ENCODE data around the gene SAMMSON. TPM values are rescaled to one million over a fixed set of nuclear protein-coding genes. Genes with fewer than 3 reads are reported as not detected.

SAMMSON gene
- total and polyA plus RNA-seq, 2 of the 4 experiments (the other 2 are of a cell fraction): not detected

DNA sequence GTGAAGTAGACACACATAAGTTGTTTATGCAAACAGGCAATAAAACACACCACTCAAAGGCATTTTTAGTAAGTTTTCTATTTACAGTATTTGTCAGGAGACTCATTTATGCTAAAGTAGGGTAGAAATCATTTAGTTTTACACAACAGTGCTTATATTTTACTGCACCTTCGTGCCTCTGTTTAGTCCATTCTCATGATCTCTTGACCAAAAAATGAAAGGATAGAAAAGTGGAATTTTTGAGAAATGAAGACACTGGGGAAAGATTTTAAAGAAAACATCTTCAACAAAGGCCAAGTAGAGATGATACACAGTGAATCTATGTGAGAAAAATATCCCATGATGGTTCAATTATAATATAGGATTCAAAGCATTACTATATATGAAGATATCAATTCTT, 114.9 kb downstream of the SAMMSON start:
- Histone ChIP-seq H3K4me1 (ENCODE audit: control insufficient read depth, insufficient read depth, low read length) (no peaks in the 10 kb centered on the region), H2AK5ac (ENCODE audit: low read depth, low read length) (no peak overlapping the region), H3K36me3 (ENCODE audit: control insufficient read depth, insufficient read depth, low read length) (no peaks in the 10 kb centered on the region), H3K4ac (ENCODE audit: low read depth, low read length) (no peak overlapping the region), H4K5ac (ENCODE audit: low read depth, low read length) (no peak overlapping the region), H3K18ac (ENCODE audit: low read depth, low read length) (no peak overlapping the region), H3K9me3 (ENCODE audit: control insufficient read depth, insufficient read depth, low read length) (no peaks in the 10 kb centered on the region), H4K20me1 (ENCODE audit: insufficient read depth, low read length) (no peaks in the 10 kb centered on the region), H2AK9ac (replicated peaks; ENCODE audit: low read depth, low read length, poor library complexity) (no peak overlapping the region), H3K79me1 (ENCODE audit: low read depth in 1 of 2, low read length in 2 of 2) (no peaks in the 10 kb centered on the region), H3K23ac (ENCODE audit: low read depth, low read length) (no peak overlapping the region), H2BK15ac (ENCODE audit: low read depth, low read length) (no peak overlapping the region), H3K56ac (ENCODE audit: extremely low read depth, insufficient read depth, low read length) (no peak overlapping the region), H3K27ac (ENCODE audit: insufficient read depth, low read length) (no peak overlapping the region), H4K91ac (ENCODE audit: insufficient read depth, low read depth, low read length) (no peak overlapping the region), H3K27me3 (ENCODE audit: control insufficient read depth, insufficient read depth, low read length) (no peaks in the 10 kb centered on the region), H2BK20ac (ENCODE audit: low read depth, low read length) (no peak overlapping the region), H2AFZ (replicated peaks; ENCODE audit: low read length, poor library complexity) (no peak overlapping the region), H3K4me3 (ENCODE audit: insufficient read depth, low read depth, low read length) (no peak overlapping the region), H3K4me2 (ENCODE audit: low read depth, low read length) (no peak overlapping the region), H3K9me1 (ENCODE audit: insufficient read depth, low read length) (no peaks in the 10 kb centered on the region; the same call in 1 of the 2 replicates), H2BK5ac (ENCODE audit: low read depth, low read length, poor library complexity, severe bottlenecking) (no peak overlapping the region), H3K14ac (replicated peaks; ENCODE audit: low read depth, low read length) (no peak overlapping the region), H2BK120ac (ENCODE audit: low read depth, low read length) (no peak overlapping the region), H3K9ac (ENCODE audit: low read depth, low read length) (no peak overlapping the region), H4K8ac (ENCODE audit: low read depth in 2 of 2, low read length in 2 of 2) (no peak overlapping the region)
- dilution Hi-C loops (cut with HindIII; ENCODE audit: low sequenced_read_pairs, unreplicated experiment) (no loop called here), intact Hi-C loops (cut with micrococcal nuclease) (no loop called here), in situ Hi-C loops (cut with MboI; ENCODE audit: low sequenced_read_pairs) (no loop called here)
- ChIA-PET CTCF (no interaction called here), POLR2A (ENCODE audit: unreplicated experiment) (no interaction called here)
- BruUV-seq (replicated peaks): no TSS peak
- no peak for TF ChIP-seq MAFK (IDR thresholded peaks at IDR 0.05; ENCODE audit: low read depth, low read length)
- TF ChIP-seq RFX5 (IDR thresholded peaks at IDR 0.05; ENCODE audit: low read depth, low read length): no peak
- TF ChIP-seq, protein P1, sequence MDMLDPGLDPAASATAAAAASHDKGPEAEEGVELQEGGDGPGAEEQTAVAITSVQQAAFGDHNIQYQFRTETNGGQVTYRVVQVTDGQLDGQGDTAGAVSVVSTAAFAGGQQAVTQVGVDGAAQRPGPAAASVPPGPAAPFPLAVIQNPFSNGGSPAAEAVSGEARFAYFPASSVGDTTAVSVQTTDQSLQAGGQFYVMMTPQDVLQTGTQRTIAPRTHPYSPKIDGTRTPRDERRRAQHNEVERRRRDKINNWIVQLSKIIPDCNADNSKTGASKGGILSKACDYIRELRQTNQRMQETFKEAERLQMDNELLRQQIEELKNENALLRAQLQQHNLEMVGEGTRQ (IDR thresholded peaks at IDR 0.05; ENCODE audit: low read depth, low read length): no peak
- TF ChIP-seq, protein P2, sequence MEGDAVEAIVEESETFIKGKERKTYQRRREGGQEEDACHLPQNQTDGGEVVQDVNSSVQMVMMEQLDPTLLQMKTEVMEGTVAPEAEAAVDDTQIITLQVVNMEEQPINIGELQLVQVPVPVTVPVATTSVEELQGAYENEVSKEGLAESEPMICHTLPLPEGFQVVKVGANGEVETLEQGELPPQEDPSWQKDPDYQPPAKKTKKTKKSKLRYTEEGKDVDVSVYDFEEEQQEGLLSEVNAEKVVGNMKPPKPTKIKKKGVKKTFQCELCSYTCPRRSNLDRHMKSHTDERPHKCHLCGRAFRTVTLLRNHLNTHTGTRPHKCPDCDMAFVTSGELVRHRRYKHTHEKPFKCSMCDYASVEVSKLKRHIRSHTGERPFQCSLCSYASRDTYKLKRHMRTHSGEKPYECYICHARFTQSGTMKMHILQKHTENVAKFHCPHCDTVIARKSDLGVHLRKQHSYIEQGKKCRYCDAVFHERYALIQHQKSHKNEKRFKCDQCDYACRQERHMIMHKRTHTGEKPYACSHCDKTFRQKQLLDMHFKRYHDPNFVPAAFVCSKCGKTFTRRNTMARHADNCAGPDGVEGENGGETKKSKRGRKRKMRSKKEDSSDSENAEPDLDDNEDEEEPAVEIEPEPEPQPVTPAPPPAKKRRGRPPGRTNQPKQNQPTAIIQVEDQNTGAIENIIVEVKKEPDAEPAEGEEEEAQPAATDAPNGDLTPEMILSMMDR (conservative IDR thresholded peaks at IDR 0.05; ENCODE audit: low read depth, low read length): no peak
- TF ChIP-seq NFE2L2 (IDR thresholded peaks at IDR 0.05; ENCODE audit: low read depth, low read length): no peak
- no peak for TF ChIP-seq CHD1 (IDR thresholded peaks at IDR 0.05; ENCODE audit: low read depth, low read length)
- TF ChIP-seq, protein P3, sequence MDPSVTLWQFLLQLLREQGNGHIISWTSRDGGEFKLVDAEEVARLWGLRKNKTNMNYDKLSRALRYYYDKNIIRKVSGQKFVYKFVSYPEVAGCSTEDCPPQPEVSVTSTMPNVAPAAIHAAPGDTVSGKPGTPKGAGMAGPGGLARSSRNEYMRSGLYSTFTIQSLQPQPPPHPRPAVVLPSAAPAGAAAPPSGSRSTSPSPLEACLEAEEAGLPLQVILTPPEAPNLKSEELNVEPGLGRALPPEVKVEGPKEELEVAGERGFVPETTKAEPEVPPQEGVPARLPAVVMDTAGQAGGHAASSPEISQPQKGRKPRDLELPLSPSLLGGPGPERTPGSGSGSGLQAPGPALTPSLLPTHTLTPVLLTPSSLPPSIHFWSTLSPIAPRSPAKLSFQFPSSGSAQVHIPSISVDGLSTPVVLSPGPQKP (IDR thresholded peaks at IDR 0.05; ENCODE audit: borderline replicate concordance, low read depth, low read length): no peak
- TF ChIP-seq MXI1 (IDR thresholded peaks at IDR 0.05; ENCODE audit: borderline replicate concordance, low read depth, low read length): no peak
- TF ChIP-seq CEBPB (IDR thresholded peaks at IDR 0.05; ENCODE audit: low read depth, low read length): no peak
- TF ChIP-seq SMC3 (IDR thresholded peaks at IDR 0.05; ENCODE audit: low read depth, low read length): no peak
- TF ChIP-seq RCOR1 (IDR thresholded peaks at IDR 0.05; ENCODE audit: insufficient replicate concordance, low read length): no peak
- TF ChIP-seq RAD21 (IDR thresholded peaks at IDR 0.05; ENCODE audit: low read length): no peak
- TF ChIP-seq FOS (IDR thresholded peaks at IDR 0.05; ENCODE audit: low read depth, low read length): no peak
- no peak for TF ChIP-seq MAZ (IDR thresholded peaks at IDR 0.05; ENCODE audit: borderline replicate concordance, low read depth, low read length)
- no peak for TF ChIP-seq BHLHE40 (IDR thresholded peaks at IDR 0.05; ENCODE audit: low read depth, low read length)
- ATAC-seq (ENCODE audit: low read depth) (no peak), DNase-seq (no peak)
- no CpG with 5 or more reads among the region's 1 CpG for WGBS, 2 experiments (ENCODE audit: extremely low coverage in 2 of 2, insufficient read length in 1 of 2)
